ENCODE results near the gene AGAP3. TPM values are rescaled to one million over a fixed set of nuclear protein-coding genes. Genes with fewer than 3 reads are reported as not detected.
A peak's percentile ranks its signal among the peaks of the same experiment; 100 is the strongest.

AGAP3 gene
- total RNA-seq, 2 donors from 2014 or later: 45.0 to 58.6 TPM

DNA sequence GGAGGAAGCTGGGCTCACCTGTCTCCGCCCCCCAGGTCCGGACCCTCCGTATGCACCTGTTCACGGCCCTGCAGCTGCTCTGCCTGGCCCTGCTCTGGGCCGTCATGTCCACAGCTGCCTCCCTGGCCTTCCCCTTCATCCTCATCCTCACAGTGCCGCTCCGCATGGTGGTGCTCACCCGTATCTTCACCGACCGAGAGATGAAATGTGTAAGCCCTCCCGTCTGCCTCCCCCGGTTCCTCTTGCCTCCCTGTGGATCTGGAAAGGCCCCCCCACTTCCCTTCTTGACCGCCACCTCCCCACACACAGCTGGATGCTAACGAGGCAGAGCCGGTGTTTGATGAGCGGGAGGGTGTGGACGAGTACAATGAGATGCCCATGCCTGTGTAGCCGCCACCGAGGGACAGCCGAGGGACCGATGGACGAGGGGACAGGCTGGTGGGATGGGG, 10.3 kb upstream of the AGAP3 start:
- ATAC-seq (replicated peaks): no peak
- no peaks in the 10 kb centered on the region for H3K27me3 Mint-ChIP-seq
- no peaks in the 10 kb centered on the region for H3K4me1 Mint-ChIP-seq

DNA sequence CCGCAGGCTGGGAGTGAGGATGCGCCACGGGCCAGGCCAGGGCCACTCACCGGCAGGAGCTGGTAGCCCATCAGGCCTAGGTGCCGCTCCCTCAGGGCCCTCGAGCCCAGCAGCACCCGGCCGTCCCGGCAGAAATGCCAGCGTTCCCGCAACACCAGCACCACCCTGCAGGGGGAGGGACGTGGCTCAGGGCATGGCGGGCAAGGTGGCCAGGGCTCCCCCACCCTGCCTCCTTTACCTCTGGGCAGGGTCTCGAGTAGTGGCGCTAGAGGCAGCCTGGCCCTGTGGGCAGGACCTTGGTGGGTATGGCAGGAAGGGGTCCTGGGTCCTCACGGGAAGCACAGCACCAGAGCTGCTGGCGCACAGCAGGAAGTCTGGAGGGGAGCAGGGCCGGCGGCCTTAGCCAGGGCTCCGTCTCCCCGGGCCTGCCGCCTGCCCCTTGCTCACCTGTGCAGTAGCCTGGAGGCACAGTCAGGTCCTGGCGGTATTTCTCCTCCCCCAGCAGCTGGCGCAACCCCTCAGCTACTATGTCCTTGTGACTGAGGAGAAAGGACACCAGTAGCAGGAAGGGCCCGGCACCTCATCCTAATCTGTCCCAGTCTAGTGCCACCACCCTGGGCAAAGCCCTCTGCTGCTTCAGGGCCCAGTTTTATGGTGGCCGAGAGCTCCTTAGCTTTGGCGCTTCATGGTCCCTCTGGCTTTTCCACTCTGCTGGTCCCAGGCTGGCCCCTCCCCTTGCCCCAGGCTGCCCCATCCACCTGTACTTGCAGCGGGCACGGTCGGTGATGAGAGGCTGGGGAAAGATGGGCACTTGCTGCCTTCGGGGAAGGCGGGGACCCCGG, 9.2 kb upstream of the AGAP3 start:
- Mint-ChIP-seq H3K9me3 (no peaks in the 10 kb centered on the region), H3K36me3 (ENCODE audit: low read depth) (peaks cover 67% of the 10 kb centered on the region), H3K27me3 (no peaks in the 10 kb centered on the region), H3K4me3 (no peak overlapping the region), H3K27ac (no peak overlapping the region), H3K4me1 (no peaks in the 10 kb centered on the region)
- ATAC-seq (replicated peaks): no peak

More for the DNA sequence above, 10.3 kb upstream of the AGAP3 start:
- H3K27ac Mint-ChIP-seq: no peak overlapping the region
- H3K36me3 Mint-ChIP-seq (ENCODE audit: low read depth): peaks cover 69% of the 10 kb centered on the region
- H3K9me3 Mint-ChIP-seq: no peaks in the 10 kb centered on the region
- H3K4me3 Mint-ChIP-seq: no peak overlapping the region

DNA sequence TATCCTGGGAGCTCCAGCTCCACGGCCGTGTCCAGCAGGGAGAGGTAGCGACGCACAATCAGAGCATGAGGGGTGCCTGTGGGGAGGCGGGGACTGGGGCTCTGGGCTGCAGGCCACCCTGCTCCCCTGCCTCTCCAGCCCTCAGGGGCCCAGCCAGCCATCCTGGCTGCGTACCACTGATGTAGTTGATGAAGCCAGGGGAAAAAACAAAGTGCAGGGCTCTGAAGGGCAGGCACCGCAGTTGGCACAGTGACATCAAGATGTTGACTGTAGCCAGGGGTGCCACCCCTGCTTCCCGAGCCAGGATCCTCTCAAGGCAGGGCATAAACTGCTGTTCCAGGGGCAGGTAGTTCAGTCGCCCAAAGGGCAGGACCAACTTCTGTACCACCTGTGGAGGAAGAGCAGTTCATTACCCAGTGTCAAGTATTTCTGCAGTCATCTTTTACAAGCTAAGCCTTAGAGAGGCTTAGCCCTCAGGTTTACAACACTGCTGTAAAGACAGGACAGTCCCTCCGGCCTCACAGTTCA, 8.5 kb upstream of the AGAP3 start:
- H3K4me3 Mint-ChIP-seq: peak overlapping the region; percentile 87
- no peaks in the 10 kb centered on the region for H3K9me3 Mint-ChIP-seq
- H3K36me3 Mint-ChIP-seq (ENCODE audit: low read depth): peaks cover 68% of the 10 kb centered on the region
- H3K27ac Mint-ChIP-seq: peak overlapping the region; percentile 10
- H3K4me1 Mint-ChIP-seq: peaks cover 3% of the 10 kb centered on the region
- no peak for ATAC-seq (replicated peaks)
- no peaks in the 10 kb centered on the region for H3K27me3 Mint-ChIP-seq

DNA sequence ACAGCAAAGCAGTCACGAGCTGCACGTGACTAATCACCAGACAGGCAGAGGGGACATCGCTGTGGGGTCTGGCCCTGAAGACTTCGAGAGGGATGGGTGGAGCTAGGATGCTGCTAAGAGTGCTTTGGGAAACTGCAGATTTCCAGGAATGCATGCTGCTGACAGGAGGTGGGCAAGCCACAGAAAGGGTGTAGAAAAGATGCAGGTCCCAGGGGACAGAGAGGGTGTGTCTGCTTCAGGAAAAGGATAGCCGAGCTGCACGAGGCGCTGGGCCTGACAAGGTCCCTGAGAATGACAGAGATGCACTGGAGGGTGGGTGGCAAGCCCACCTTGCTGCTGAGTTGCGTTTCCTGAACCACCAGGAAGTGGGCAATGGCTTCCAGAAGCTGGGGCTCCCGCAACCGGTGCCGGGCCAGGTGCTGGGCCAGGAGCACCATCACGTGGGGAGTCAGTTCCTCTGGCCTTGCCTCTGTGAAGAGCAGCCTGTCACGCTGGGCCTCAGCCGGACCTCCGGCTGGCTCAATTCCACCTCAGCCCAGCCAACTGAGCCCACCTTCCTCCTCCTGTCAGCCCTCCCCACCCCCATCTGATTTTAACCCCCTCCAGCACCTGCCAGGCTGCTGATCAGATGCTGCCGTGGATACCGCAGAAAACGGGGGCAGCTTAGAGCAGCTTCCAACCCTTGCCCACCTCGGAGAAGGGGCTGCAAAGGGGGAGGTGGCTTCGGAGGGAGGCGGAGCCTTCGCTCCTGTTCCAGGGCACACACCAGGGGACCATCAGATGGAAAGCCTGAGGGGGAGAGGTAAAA, 7.8 kb upstream of the AGAP3 start:
- Mint-ChIP-seq H3K36me3 (ENCODE audit: low read depth) (peaks cover 71% of the 10 kb centered on the region), H3K9me3 (no peaks in the 10 kb centered on the region), H3K4me3 (peak overlapping the region; percentile 87), H3K4me1 (peaks cover 6% of the 10 kb centered on the region), H3K27me3 (no peaks in the 10 kb centered on the region), H3K27ac (peak overlapping the region; percentile 90)
- no peak for ATAC-seq (replicated peaks)

DNA sequence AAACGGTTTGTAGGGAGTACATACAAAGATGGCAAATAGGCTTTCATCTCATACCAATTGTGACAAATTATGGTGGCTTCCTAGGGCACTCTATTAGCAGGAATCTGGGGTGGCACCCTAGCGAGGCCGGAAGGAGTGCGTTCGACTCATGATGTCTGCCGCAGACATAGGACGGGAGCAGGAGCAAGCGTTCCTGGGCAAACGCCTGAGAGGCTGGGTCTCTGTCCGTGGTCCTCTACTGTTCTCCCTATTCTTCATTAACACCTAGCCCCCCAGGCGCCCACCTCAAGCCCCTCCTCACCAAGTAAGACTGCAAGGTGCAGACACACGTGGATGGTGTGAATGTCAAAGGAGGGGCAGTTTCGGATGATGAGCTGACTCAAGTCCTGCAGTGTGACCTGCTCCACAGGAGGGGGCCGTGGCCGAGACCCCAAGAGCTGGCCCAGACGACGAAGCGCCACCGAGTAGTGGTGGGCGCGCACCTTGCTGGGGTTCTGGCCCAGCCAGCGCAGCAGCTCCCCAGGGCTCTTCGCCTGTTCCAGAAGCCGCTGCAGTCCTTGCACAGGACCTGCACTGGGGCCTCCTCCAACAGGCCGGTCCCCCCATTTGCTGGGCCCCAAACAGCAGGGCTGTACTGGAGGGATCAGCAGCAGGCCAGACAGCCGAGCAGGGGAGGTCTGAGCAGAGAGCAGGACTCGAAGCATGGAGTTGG, 6.9 kb upstream of the AGAP3 start:
- H3K36me3 Mint-ChIP-seq (ENCODE audit: low read depth): peaks cover 61% of the 10 kb centered on the region
- no peaks in the 10 kb centered on the region for H3K9me3 Mint-ChIP-seq
- no peaks in the 10 kb centered on the region for H3K27me3 Mint-ChIP-seq
- ATAC-seq (replicated peaks): no peak
- peak overlapping the region; percentile 87 for H3K4me3 Mint-ChIP-seq
- H3K4me1 Mint-ChIP-seq: peaks cover 6% of the 10 kb centered on the region
- peak overlapping the region; percentile 90 for H3K27ac Mint-ChIP-seq

DNA sequence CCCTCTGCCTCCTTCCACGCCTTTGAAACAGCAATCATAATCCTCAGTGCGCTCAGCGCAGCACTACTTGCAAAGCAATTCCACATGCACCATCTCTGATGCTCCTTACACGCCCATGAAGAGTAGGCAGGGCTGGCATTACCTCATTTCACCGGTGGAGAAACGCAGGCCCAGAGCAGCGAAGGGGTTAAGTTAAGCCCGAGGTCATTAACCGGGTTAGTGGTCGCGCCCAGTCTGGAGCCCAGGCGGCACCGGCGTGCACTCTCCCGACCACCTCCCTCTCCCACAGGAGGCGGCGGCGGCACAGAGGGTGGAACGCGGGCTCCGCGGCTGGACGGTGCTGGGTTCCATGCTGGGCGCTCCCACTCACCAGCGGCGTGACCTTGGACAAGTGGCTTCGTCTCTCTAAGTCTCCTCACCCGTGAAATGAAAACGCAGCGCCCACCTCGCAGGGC, 6.2 kb upstream of the AGAP3 start:
- Mint-ChIP-seq H3K4me3 (peak overlapping the region; percentile 87), H3K27ac (peak overlapping the region; percentile 90), H3K27me3 (no peaks in the 10 kb centered on the region), H3K9me3 (no peaks in the 10 kb centered on the region), H3K36me3 (ENCODE audit: low read depth) (peaks cover 54% of the 10 kb centered on the region), H3K4me1 (peaks cover 11% of the 10 kb centered on the region)
- ATAC-seq (replicated peaks): peak; percentile 10

DNA sequence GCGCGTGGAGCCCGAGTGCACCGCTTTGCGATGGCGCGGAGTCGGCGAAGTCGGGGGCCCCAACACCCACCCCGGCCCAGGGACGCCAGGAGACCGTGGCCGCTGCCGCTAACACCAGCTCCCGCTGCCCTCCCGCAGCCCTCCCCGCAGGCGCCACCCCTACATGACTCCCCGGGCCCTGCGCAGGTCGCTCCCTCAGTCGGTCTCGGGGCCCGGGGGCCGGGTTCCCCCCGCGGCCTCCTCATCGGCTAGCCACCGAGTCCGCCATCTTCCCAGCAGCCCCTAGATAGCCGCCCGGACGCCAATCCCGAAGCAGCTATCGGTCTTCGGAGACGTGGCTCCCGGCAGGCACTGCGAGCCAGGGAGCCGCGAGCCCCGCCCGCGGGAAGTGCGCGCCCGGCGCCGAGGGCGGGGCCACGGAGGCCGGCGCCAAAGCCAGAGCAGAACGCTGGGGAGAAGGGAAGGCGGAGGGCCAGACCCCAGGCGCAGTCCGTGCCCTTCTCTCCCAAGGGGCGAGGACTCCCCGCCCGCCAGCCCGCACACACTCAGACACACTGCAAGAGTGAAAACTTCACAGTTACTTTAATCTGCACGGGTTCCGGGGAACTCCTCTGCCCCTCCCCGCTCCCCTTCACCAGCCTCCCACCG, 5.6 kb upstream of the AGAP3 start, which contains the start of gene FASTK:
Gene FASTK, minus strand, starts transcription at position 288 of the 648 bp plus-strand sequence. Its CDS starts 43 bp downstream, at position 245.
- peaks cover 48% of the 10 kb centered on the region for H3K36me3 Mint-ChIP-seq (ENCODE audit: low read depth)
- peak within 1 kb of the TSS; percentile 94 for H3K4me3 Mint-ChIP-seq
- peak; percentile 88 for ATAC-seq (replicated peaks)
- H3K27me3 Mint-ChIP-seq: no peaks in the 10 kb centered on the region
- H3K9me3 Mint-ChIP-seq: no peaks in the 10 kb centered on the region
- peaks cover 15% of the 10 kb centered on the region for H3K4me1 Mint-ChIP-seq
- peak within 1 kb of the TSS; percentile 90 for H3K27ac Mint-ChIP-seq

DNA sequence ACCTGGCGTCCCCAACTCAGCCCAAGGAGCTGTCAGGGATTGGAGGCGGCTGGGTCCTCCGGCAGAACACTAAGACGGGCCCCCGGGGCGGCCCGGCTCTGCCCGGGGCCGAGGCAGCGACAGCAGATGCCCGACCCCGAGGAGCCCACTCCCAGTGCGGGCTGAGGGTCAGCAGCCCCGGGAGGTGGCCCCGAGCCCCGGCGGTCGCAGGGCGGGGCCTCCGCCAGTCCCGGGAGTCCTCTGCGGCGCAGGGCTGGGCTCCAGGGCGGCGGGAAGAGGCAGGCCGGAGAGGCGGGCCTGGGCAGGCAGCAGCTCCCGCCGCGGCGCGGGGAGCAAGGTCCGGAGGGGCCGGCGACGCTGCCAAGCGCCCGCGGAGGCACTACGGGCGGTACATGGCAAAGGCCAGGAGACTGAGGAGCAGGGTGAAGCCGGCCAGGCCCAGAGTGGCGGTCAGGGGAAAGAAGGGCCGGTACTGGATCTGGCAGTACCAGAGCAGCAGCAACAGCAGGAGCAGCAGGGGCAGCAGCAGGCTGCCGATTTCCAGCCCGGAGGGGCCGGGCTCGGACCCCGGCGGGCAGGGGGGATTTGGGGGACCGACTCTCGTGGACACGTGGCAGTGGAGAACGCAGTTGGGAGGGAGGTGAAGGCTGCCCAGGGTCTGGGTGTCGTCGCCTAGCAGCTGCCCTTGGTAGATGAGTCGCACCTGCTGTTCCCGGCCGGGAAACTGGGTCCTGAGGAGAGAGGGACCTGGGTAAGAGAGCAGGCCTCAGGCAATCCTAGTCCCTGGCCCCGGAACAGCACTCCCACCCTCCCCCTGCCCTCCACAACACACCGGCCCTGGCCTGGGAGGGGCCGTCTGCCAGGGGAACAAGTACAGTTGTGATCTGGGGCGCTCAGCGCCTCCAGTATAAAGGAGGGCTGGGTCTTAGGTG, 4.8 kb upstream of the AGAP3 start:
- no peak for ATAC-seq (replicated peaks)
- H3K4me1 Mint-ChIP-seq: peaks cover 15% of the 10 kb centered on the region
- peak overlapping the region; percentile 38 for H3K27ac Mint-ChIP-seq
- no peaks in the 10 kb centered on the region for H3K27me3 Mint-ChIP-seq
- H3K36me3 Mint-ChIP-seq (ENCODE audit: low read depth): peaks cover 41% of the 10 kb centered on the region
- H3K4me3 Mint-ChIP-seq: peak overlapping the region; percentile 94
- no peaks in the 10 kb centered on the region for H3K9me3 Mint-ChIP-seq

DNA sequence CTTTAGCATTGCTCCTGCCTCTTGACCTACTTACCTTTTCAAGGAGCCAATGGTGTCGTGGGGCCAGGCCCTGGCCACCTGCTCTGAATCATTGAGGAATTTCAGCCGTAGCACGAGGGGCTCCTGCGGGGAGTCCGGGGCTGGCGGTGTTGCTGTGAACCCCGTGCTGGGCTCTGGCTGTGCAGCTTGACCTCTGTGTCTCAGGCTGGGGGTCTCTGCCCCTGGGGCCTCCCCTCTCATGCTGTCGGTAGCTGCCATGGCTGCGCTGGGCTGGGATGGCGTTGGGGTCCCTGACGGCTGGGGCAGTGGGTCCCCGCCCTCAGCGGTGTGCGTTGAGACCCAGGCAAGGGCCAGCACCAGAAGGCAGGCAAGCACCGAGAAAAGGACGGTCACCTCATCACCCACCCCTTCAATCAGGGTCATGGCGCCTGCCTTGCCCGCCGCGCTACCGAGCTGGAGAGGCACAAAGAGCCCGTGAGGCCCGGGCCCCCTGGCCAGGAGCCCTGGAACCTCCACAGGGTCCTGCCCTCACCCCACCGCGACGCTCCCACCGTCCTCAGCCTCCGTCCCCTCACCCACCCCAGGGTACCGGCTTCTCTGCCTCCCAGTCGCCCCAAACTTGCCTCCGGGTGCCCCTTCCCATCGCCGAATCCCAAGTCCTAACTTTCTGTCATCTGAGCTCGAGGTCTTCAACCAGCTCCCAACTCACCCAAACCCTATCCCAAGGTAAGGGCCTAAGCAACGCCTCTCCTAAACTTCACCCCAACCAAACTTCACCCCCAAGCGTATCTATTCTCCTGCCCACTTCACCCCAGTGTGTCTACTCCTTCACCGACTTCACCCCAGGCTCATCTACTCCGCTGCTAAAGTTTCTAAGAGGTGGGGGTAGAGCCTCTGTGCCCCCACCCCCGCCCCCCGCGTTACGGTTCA, 3.9 kb upstream of the AGAP3 start:
- peaks cover 39% of the 10 kb centered on the region for H3K36me3 Mint-ChIP-seq (ENCODE audit: low read depth)
- H3K9me3 Mint-ChIP-seq: no peaks in the 10 kb centered on the region
- no peak for ATAC-seq (replicated peaks)
- H3K27me3 Mint-ChIP-seq: no peaks in the 10 kb centered on the region
- H3K27ac Mint-ChIP-seq: peak overlapping the region; percentile 96
- H3K4me1 Mint-ChIP-seq: peaks cover 15% of the 10 kb centered on the region
- peak overlapping the region; percentile 94 for H3K4me3 Mint-ChIP-seq

DNA sequence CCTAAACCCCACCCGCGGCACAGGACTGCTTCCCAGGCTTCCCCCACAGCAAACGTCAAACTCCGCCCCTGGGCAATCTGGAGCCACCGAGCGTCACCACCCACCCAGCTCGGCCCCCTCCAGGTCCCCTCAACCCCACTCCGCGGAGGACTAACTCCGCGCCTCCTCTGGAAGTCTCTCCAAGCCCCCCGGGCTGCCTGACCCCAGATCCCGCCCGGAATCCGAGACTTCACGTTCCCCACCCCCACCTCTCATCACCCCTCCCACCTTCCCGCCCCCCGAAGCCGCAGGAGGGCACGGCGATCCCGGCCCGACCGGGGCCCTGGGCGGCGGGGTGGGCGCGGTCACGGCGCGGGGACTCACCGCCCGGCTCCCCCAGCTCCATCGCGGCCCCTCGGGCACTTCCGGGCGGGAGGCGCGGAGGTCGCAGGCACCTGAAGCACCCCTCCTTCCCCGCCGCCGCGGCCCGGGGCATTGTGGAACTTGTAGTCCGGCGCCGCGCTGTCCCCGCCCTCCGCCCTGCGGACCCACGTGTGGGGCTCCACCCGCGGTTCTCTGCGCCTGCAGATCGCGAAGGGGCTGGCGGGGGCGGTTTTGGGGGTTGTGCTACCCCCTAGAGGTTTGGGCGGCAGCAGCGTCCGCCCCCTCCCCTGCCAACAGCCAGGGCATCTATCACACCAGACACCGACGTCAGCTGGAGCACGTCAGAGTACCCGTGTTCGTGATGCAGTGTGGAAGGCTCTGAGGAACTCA, 3.0 kb upstream of the AGAP3 start, which contains the start of gene TMUB1:
Gene TMUB1, minus strand, starts transcription at position 423 of the 753 bp plus-strand sequence. CDS start 930 bp downstream, outside the sequence.
- Mint-ChIP-seq H3K27me3 (no peaks in the 10 kb centered on the region), H3K4me3 (peak within 1 kb of the TSS; percentile 94), H3K9me3 (no peaks in the 10 kb centered on the region), H3K36me3 (ENCODE audit: low read depth) (peaks cover 39% of the 10 kb centered on the region), H3K27ac (peak within 1 kb of the TSS; percentile 96), H3K4me1 (peaks cover 15% of the 10 kb centered on the region)
- ATAC-seq (replicated peaks): peak; percentile 60

DNA sequence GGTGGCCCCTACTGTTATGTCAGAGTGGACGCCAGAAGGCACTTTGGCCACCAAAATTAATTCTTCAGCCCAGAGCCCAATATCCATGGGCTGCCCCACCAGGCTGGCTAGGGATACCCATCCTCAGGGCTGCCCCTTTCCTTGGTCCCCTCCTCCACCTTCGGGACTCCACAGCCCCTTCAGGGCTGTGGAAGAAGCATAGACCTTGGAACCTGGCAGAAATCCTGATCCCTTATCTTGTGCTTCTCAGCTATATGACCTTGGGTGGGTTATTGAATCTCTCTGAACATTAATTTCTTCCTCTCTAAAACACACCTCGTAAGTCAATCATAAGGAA, 2.5 kb upstream of the AGAP3 start:
- H3K36me3 Mint-ChIP-seq (ENCODE audit: low read depth): peaks cover 38% of the 10 kb centered on the region
- H3K4me3 Mint-ChIP-seq: peak overlapping the region; percentile 94
- H3K27me3 Mint-ChIP-seq: no peaks in the 10 kb centered on the region
- H3K27ac Mint-ChIP-seq: peak overlapping the region; percentile 28
- H3K4me1 Mint-ChIP-seq: peaks cover 15% of the 10 kb centered on the region
- ATAC-seq (replicated peaks): no peak
- no peaks in the 10 kb centered on the region for H3K9me3 Mint-ChIP-seq
